ENCODE results near the gene BOK. TPM values are rescaled to one million over a fixed set of nuclear protein-coding genes. Genes with fewer than 3 reads are reported as not detected.
"Not testable (repeated sequence)": the region's sequence is repeated elsewhere in the genome, so short reads cannot be mapped to it uniquely, and the experiment has no call there.

Gene BOK
- total and polyA plus RNA-seq, 9 donors = 35.3 to 60.4 (median 57.0) TPM

DNA sequence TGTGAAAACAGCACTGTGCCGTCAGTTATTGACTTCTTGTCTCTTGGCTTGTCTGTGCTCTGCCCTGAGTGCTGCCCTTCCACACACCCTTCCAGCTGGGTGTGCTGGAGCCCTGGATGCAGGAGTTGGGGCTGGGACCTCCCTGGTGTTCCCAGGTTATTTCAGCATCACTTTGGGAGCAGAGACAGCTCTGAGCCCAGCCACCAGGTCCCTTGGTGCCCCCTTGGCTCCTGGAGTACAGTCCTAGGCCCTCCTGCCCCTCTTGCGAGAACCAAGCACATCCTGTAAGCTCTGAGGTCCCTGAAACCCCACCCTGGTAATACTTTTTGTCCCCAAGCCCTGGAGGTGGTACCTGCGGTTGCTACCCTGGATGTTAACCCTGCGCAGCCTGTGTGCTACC, 24.3 kb downstream of the BOK start:
- H3K27ac ChIP-seq (ENCODE audit: low read length) = no peak overlapping the region
- peaks cover 45% of the 10 kb centered on the region for H3K36me3 ChIP-seq (ENCODE audit: control insufficient read depth, insufficient read depth, low read length)
- peaks cover 53% of the 10 kb centered on the region for H3K9me3 ChIP-seq (replicated peaks; ENCODE audit: control insufficient read depth, low read depth, low read length)
- H3K27me3 ChIP-seq (ENCODE audit: control insufficient read depth, insufficient read depth, low read length) = peaks cover 2% of the 10 kb centered on the region
- H3K4me3 ChIP-seq (ENCODE audit: low read length) = no peak overlapping the region
- no peak for DNase-seq
- H3K4me1 ChIP-seq (ENCODE audit: control insufficient read depth, insufficient read depth, low read length) = peaks cover 6% of the 10 kb centered on the region
- WGBS (ENCODE audit: insufficient coverage) = 95% methylated on average over 3 of the region's 4 CpGs

DNA sequence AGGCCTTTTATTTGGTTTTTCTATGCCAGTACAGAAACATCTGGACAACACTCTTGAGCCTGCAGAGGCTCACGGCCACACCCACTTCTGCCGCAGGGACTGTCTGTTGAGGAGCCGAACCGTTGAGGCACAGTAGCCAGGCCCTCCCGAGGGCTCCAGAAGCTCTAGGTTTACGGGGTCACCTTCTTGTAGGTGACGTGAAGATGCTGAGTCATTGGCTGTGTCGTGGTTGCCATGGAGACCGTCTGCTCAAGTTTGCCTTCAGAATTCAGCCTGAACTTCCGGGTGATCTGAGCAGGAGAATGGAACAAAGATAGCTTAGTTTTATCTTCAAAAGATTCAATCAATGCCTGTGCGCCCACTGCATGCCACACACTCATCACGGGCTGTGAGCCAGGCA, 25.9 kb downstream of the BOK start:
- peaks cover 45% of the 10 kb centered on the region for H3K36me3 ChIP-seq (ENCODE audit: control insufficient read depth, insufficient read depth, low read length)
- H3K4me1 ChIP-seq (ENCODE audit: control insufficient read depth, insufficient read depth, low read length) = no peaks in the 10 kb centered on the region
- H3K9me3 ChIP-seq (replicated peaks; ENCODE audit: control insufficient read depth, low read depth, low read length) = peaks cover 60% of the 10 kb centered on the region
- H3K27me3 ChIP-seq (ENCODE audit: control insufficient read depth, insufficient read depth, low read length) = peaks cover 2% of the 10 kb centered on the region
- DNase-seq = no peak
- no peak overlapping the region for H3K4me3 ChIP-seq (ENCODE audit: low read length)
- WGBS (ENCODE audit: insufficient coverage) = 84% methylated on average over 12 of the region's 12 CpGs
- H3K27ac ChIP-seq (ENCODE audit: low read length) = no peak overlapping the region

DNA sequence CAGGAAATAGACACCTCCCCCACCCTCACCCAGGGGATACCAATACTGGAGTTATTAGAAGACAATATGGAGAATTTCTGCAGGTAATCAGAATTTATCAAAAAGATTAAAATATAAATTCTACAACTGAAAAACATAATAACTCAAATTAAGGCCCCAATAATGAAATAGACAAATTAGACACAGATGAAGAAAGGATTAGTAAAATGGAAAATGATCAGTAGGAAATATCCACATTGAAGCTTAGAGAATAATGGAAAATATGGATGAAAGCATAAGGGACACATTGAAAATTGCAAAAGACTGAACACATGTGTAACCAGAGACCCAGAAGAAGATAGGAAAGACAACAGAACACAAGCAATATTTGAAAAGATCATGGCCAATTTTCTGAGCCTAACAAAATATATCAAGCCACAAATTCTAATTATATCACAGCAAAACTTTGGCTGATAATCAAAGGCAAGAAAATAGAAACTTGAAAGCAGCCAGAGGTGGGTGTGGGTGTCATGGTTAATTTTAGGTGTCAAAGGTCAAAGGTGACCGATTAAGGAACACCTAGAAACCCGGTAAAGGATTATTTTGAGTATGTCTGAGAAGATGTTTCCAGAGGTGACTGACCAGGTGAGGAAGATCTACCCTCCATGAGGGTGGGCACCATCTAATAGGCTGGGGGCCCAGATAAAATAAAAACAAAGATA, 28.2 kb downstream of the BOK start:
- DNase-seq = no peak
- Histone ChIP-seq H3K4me1 (ENCODE audit: control insufficient read depth, insufficient read depth, low read length) (no peaks in the 10 kb centered on the region), H3K27ac (ENCODE audit: low read length) (no peak overlapping the region), H3K9me3 (replicated peaks; ENCODE audit: control insufficient read depth, low read depth, low read length) (peaks cover 50% of the 10 kb centered on the region), H3K36me3 (ENCODE audit: control insufficient read depth, insufficient read depth, low read length) (peaks cover 41% of the 10 kb centered on the region), H3K27me3 (ENCODE audit: control insufficient read depth, insufficient read depth, low read length) (peaks cover 2% of the 10 kb centered on the region), H3K4me3 (ENCODE audit: low read length) (no peak overlapping the region)
- WGBS (ENCODE audit: insufficient coverage) = 100% methylated on average over 2 of the region's 2 CpGs

DNA sequence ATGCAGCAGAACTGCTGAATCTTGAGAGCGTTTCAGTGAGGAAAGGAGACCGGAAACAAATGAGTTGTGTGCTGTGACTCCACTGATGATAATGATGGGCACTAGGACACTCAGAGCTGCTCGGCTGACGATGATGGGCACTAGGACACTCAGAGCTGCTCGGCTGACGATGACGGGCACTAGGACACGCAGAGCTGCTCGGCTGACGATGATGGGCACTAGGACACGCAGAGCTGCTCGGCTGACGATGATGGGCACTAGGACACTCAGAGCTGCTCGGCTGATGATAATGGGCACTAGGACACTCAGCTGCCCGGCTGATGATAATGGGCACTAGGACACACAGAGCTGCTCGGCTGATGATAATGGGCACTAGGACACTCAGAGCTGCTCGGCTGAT, 31.3 kb downstream of the BOK start:
- peaks cover 36% of the 10 kb centered on the region for H3K9me3 ChIP-seq (replicated peaks; ENCODE audit: control insufficient read depth, low read depth, low read length)
- H3K27me3 ChIP-seq (ENCODE audit: control insufficient read depth, insufficient read depth, low read length); H3K4me3 ChIP-seq (ENCODE audit: low read length); DNase-seq; H3K4me1 ChIP-seq (ENCODE audit: control insufficient read depth, insufficient read depth, low read length); H3K27ac ChIP-seq (ENCODE audit: low read length): not testable (repeated sequence)
- peaks cover 36% of the 10 kb centered on the region for H3K36me3 ChIP-seq (ENCODE audit: control insufficient read depth, insufficient read depth, low read length)
- 82% methylated on average over 17 of the region's 17 CpGs for WGBS (ENCODE audit: insufficient coverage)

DNA sequence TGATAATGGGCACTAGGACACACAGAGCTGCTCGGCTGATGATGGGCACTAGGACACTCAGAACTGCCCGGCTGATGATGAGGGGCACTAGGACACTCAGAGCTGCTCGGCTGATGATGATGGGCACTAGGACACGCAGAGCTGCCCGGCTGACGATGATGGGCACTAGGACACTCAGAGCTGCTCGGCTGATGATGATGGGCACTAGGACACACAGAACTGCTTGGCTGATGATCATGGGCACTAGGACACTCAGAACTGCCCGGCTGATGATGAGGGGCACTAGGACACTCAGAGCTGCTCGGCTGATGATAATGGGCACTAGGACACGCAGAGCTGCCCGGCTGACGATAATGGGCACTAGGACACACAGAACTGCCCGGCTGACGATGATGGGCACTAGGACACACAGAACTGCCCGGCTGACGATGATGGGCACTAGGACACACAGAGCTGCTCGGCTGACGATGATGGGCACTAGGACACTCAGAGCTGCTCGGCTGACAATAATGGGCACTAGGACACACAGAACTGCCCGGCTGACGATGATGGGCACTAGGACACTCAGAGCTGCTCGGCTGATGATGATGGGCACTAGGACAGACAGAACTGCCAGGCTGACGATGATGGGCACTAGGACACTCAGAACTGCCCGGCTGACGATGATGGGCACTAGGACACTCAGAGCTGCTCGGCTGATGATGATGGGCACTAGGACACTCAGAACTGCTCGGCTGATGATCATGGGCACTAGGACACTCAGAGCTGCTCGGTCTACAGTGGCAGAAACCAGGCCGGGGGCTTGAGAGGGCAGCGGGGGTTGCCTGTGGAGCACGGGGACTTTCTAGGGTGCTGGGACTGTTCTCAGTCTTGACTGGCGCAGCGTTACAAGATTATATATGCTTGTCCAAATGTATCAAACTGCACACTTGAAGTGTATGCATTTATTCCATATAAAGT, 32.2 kb downstream of the BOK start:
- WGBS (ENCODE audit: insufficient coverage) = 86% methylated on average over 30 of the region's 33 CpGs
- not testable (repeated sequence) for H3K27ac ChIP-seq (ENCODE audit: low read length); DNase-seq; H3K27me3 ChIP-seq (ENCODE audit: control insufficient read depth, insufficient read depth, low read length); H3K4me1 ChIP-seq (ENCODE audit: control insufficient read depth, insufficient read depth, low read length); H3K4me3 ChIP-seq (ENCODE audit: low read length)
- Histone ChIP-seq H3K9me3 (replicated peaks; ENCODE audit: control insufficient read depth, low read depth, low read length) (peaks cover 27% of the 10 kb centered on the region), H3K36me3 (ENCODE audit: control insufficient read depth, insufficient read depth, low read length) (peaks cover 35% of the 10 kb centered on the region)

DNA sequence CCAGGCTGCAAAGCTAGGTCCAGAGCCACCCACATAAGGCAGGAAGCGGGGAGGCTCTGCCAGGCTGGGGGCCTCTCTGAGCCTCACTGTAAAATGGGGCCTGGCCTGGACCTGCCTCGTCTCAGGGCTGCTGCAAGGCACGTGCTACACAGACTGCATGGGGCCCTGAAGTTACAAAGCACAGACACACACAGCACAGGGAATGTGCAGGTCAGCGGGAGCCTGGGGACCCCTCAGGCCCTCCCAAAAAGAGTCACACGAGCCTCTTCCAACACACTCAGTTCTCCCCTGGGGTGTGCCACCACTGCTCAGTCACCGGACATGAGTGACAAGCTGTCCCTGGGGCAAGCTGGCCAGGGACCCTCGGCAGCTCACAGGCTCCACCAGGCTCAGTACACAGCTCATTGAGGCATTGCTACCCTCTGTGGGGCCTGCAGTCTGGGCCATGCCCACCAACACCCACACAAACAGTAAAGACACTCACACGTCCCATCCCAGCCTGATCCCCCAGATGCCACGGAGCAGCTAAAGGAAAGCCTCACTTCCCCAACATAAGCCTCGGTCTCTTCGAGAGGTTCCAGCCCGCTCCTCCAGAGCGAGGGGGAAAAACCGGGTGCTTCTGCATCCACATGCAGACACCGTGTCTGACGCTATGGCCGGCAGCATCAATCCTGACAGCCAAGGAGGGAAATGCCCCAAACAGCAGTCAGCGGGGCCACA, 33.7 kb downstream of the BOK start:
- H3K36me3 ChIP-seq (ENCODE audit: control insufficient read depth, insufficient read depth, low read length) = peaks cover 33% of the 10 kb centered on the region
- H3K9me3 ChIP-seq (replicated peaks; ENCODE audit: control insufficient read depth, low read depth, low read length) = peaks cover 14% of the 10 kb centered on the region
- no peak for DNase-seq
- 84% methylated on average over 18 of the region's 18 CpGs for whole genome bisulfite sequencing (ENCODE audit: insufficient coverage)
- H3K27ac ChIP-seq (ENCODE audit: low read length) = no peak overlapping the region
- H3K4me1 ChIP-seq (ENCODE audit: control insufficient read depth, insufficient read depth, low read length) = no peaks in the 10 kb centered on the region
- no peaks in the 10 kb centered on the region for H3K27me3 ChIP-seq (ENCODE audit: control insufficient read depth, insufficient read depth, low read length)
- no peak overlapping the region for H3K4me3 ChIP-seq (ENCODE audit: low read length)

DNA sequence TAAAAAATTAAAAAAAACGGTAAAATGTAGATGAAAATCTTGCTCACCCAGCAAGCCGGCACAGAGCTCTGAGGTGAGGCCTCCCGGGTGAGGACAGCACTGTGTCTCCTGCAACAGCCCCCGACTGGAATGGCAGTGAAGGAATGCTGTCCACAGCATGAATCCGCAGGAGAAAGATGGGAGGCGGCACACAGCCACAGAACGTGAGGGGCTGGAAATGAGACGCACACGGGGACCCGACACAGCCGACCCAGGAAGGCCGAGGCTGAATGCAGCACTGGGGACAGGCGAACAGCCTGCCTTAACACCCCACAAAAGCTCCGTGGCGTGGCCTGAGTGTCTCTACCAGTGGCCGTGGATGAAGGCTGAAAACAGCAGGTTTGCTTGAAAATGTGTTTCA, 34.7 kb downstream of the BOK start:
- H3K27me3 ChIP-seq (ENCODE audit: control insufficient read depth, insufficient read depth, low read length) = no peaks in the 10 kb centered on the region
- 86% methylated on average over 11 of the region's 16 CpGs for WGBS (ENCODE audit: insufficient coverage)
- no peaks in the 10 kb centered on the region for H3K4me1 ChIP-seq (ENCODE audit: control insufficient read depth, insufficient read depth, low read length)
- no peak overlapping the region for H3K27ac ChIP-seq (ENCODE audit: low read length)
- peaks cover 37% of the 10 kb centered on the region for H3K36me3 ChIP-seq (ENCODE audit: control insufficient read depth, insufficient read depth, low read length)
- H3K9me3 ChIP-seq (replicated peaks; ENCODE audit: control insufficient read depth, low read depth, low read length) = peaks cover 6% of the 10 kb centered on the region
- DNase-seq = no peak
- H3K4me3 ChIP-seq (ENCODE audit: low read length) = no peak overlapping the region

DNA sequence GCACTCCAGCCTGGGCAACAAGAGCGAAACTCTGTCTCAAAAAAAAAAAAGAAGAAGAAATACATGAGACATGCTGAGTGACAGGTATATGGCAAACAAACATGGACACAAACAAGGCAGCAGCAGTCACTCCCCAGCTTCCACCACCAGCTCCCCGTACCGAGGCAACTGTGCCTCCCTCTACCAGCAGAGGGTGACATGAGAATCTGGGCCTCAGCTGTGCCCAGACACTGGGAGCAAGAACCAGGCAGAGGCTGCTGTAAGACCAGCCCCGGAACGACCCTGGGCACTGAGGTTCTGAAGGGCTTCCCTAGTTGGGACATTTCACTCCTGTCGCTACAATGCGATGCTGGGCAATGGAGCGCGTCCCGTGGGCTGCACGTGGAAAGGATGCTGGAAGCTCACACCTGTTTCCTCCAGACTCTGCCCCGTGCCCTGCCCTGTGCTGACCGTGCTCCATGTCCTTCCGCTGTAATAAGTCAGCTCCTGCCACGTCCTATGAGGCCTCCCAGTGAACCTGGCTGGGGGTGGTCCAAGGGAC, 37.1 kb downstream of the BOK start:
- DNase-seq = no peak
- 89% methylated on average over 14 of the region's 15 CpGs for WGBS (ENCODE audit: insufficient coverage)
- H3K36me3 ChIP-seq (ENCODE audit: control insufficient read depth, insufficient read depth, low read length) = peaks cover 40% of the 10 kb centered on the region

DNA sequence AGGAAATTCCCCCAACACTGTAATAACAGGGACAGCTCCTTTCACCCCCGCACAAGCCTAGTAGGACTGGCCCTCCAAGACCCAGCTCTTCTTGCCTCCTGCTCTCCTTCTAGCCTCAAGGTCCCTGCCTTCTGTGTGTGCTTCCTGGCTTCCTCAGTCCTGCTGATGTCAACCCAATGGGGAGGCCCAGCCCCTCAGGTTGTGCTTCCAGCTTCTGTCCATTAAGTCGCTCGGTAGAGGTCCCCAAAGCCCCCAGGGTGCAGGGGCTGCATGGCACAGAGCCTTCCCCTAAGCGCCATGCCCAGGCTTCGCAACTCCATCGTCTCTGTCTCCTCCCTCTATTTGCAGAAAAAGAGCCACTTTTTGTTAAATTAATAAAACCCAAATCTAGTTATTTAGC, 39.0 kb downstream of the BOK start:
- Histone ChIP-seq H3K9me3 (replicated peaks; ENCODE audit: control insufficient read depth, low read depth, low read length) (no peaks in the 10 kb centered on the region), H3K4me3 (ENCODE audit: low read length) (no peak overlapping the region), H3K36me3 (ENCODE audit: control insufficient read depth, insufficient read depth, low read length) (peaks cover 47% of the 10 kb centered on the region), H3K27ac (ENCODE audit: low read length) (no peak overlapping the region), H3K4me1 (ENCODE audit: control insufficient read depth, insufficient read depth, low read length) (no peaks in the 10 kb centered on the region), H3K27me3 (ENCODE audit: control insufficient read depth, insufficient read depth, low read length) (no peaks in the 10 kb centered on the region)
- no peak for DNase-seq
- 63% methylated on average over 4 of the region's 6 CpGs for WGBS (ENCODE audit: insufficient coverage)

More for the DNA sequence above, 37.1 kb downstream of the BOK start:
- no peaks in the 10 kb centered on the region for H3K9me3 ChIP-seq (replicated peaks; ENCODE audit: control insufficient read depth, low read depth, low read length)
- no peak overlapping the region for H3K27ac ChIP-seq (ENCODE audit: low read length)
- no peaks in the 10 kb centered on the region for H3K4me1 ChIP-seq (ENCODE audit: control insufficient read depth, insufficient read depth, low read length)
- no peak overlapping the region for H3K4me3 ChIP-seq (ENCODE audit: low read length)
- H3K27me3 ChIP-seq (ENCODE audit: control insufficient read depth, insufficient read depth, low read length) = no peaks in the 10 kb centered on the region

DNA sequence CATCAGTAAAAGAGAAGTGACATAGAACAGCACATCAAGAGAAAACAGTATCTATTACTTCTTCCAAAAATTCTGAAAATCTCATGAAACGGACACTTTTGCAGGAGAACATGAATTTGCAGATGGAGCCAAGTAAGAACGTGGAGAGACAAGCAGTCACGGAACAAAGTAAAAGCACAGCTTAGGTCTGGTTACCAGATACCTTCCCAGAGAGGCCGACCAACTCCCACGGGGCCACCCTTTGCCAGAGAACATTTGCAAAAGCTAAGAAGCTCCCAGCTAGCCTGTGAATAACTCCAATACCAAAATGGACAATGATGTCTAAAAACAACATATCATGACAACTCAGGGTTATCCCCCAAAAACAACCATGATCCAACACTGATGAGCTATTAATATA, 39.5 kb downstream of the BOK start:
- peak; percentile 62 for DNase-seq
- H3K36me3 ChIP-seq (ENCODE audit: control insufficient read depth, insufficient read depth, low read length) = peaks cover 47% of the 10 kb centered on the region
- no peaks in the 10 kb centered on the region for H3K9me3 ChIP-seq (replicated peaks; ENCODE audit: control insufficient read depth, low read depth, low read length)
- WGBS (ENCODE audit: insufficient coverage) = 15% methylated on average over 4 of the region's 5 CpGs
- H3K27me3 ChIP-seq (ENCODE audit: control insufficient read depth, insufficient read depth, low read length) = no peaks in the 10 kb centered on the region
- H3K4me1 ChIP-seq (ENCODE audit: control insufficient read depth, insufficient read depth, low read length) = no peaks in the 10 kb centered on the region
- no peak overlapping the region for H3K27ac ChIP-seq (ENCODE audit: low read length)
- no peak overlapping the region for H3K4me3 ChIP-seq (ENCODE audit: low read length)

Data from muscle of leg (tissue), 11 donors.